ENCODE data around the gene ASGR1.

GRCh38 chr17:7220593-7221277 lies 41.6 kb upstream of the ASGR1 start:
- TF ChIP-seq KLF16 (tag by site-specific recombination; IDR thresholded peaks at IDR 0.05) (no peak), CTCF (tag by site-specific recombination; IDR thresholded peaks at IDR 0.05) (peak; percentile 69), REST (tag by site-specific recombination; IDR thresholded peaks at IDR 0.05) (no peak), ZNF24 (tag by site-specific recombination; IDR thresholded peaks at IDR 0.05) (no peak), ZNF239 (tag by site-specific recombination; IDR thresholded peaks at IDR 0.05) (no peak), BCL11A (tag by site-specific recombination; IDR thresholded peaks at IDR 0.05; ENCODE audit: low read depth) (no peak), ZNF501 (tag by site-specific recombination; IDR thresholded peaks at IDR 0.05) (0 out of 2 replicates have a peak, but pooled peaks have one; percentile 13)

Data from HEK293 (cell line).